Esophagus muscularis mucosa (tissue), 4 donors: Measurements from ENCODE around the gene PSENEN. TPM values are rescaled to one million over a fixed set of nuclear protein-coding genes. Genes with fewer than 3 reads are reported as not detected.

Experiments used
- DNase-seq: peaks from one replicate; pipeline ENCODE4 v3.0.0-alpha.2; 2017; ENCODE audit errors: extremely low spot score
- H3K27ac ChIP-seq, 4 donors: fragments of 200-600 bp; sonication (generic); replicated peaks in 1 of 4; 1 replicate in 3 of 4; 2 replicates in 1 of 4; pipeline ENCODE4 v1.5.1; 2016 to 2019; ENCODE audit warnings: mild to moderate bottlenecking in 1 of 4
- H3K27me3 ChIP-seq, 4 donors: fragments of 200-600 bp; sonication (generic); one replicate each; pipeline versions ENCODE4 v1.5.1 to v1.6.0; 2016 to 2019
- H3K36me3 ChIP-seq, 4 donors: fragments of 200-600 bp; sonication (generic); one replicate each; pipeline ENCODE4 v1.5.1; 2016 to 2019
- H3K4me1 ChIP-seq, 4 donors: fragments of 200-600 bp; sonication (generic); one replicate each; pipeline ENCODE4 v1.5.1; 2016 to 2019
- H3K4me3 ChIP-seq, 4 donors: fragments of 200-600 bp; sonication (generic); 1 replicate in 2 of 4; 2 replicates in 2 of 4; pipeline ENCODE4 v1.5.1; 2016 to 2019; ENCODE audit warnings: mild to moderate bottlenecking in 4 of 4, moderate library complexity in 1 of 4
- H3K9me3 ChIP-seq, 4 donors: fragments of 200-600 bp; sonication (generic); 1 replicate in 3 of 4; 2 replicates in 1 of 4; pipeline ENCODE4 v1.5.1; 2016 to 2019
- EP300 ChIP-seq: sonication (generic); formaldehyde crosslinking; IDR thresholded peaks from one replicate; pipeline ENCODE4 v1.6.1; 2017; ENCODE audit warnings: antibody characterized with exemption
- POLR2A ChIP-seq: fragments of 450-650 bp; IDR thresholded peaks from one replicate; pipeline ENCODE4 v1.6.1; 2017; ENCODE audit warnings: antibody characterized with exemption, moderate library complexity, mild to moderate bottlenecking, low read depth
- POLR2AphosphoS5 ChIP-seq, 2 donors: sonication (generic); formaldehyde crosslinking; IDR thresholded peaks; one replicate each; pipeline ENCODE4 v1.6.1; 2017; ENCODE audit warnings: antibody characterized with exemption in 2 of 2
- WGBS: methylation state at CpG from one replicate; pipeline ENCODE4 v1.1.5; 2018; 5-methylcytosine and 5-hydroxymethylcytosine counted together
- intact Hi-C: fragments of 100-400 bp; cut with DNase I; formaldehyde crosslinking; loops from one replicate; pipeline ENCODE4 v1.15.1; 2023
- total RNA-seq, 4 donors: library from RNA; depleted of rRNA; stranded (reverse); fragments of >200 nt; gene quantifications; one replicate each; pipeline versions ENCODE4 v1.1.0 to v1.2.1, GENCODE V29; 2016
- TF ChIP-seq, protein P1 (sequence below), 3 experiments: fragments of 200-600 bp in 2 of 3; fragments of 450-650 bp in 1 of 3; sonication (generic) in 2 of 3; IDR thresholded peaks; one replicate each; pipeline ENCODE4 v1.5.1; 2017 to 2019; ENCODE audit warnings: antibody characterized with exemption in 3 of 3, mild to moderate bottlenecking in 2 of 3, moderate library complexity in 1 of 3

Gene PSENEN
- total RNA-seq, 4 donors from 2014 or later = 27.4 to 48.7 (median 33.8) TPM

DNA sequence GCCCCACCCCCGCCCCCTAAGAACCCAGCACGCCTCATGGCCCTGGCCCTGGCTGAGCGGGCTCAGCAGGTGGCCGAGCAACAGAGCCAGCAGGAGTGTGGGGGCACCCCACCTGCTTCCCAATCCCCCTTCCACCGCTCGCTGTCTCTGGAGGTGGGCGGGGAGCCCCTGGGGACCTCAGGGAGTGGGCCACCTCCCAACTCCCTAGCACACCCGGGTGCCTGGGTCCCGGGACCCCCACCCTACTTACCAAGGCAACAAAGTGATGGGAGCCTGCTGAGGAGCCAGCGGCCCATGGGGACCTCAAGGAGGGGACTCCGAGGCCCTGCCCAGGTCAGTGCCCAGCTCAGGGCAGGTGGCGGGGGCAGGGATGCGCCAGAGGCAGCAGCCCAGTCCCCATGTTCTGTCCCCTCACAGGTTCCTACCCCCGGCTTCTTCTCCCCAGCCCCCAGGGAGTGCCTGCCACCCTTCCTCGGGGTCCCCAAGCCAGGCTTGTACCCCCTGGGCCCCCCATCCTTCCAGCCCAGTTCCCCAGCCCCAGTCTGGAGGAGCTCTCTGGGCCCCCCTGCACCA lies 41.9 kb downstream of the PSENEN start:
- TF ChIP-seq POLR2A (no peak), EP300 (no peak), POLR2AphosphoS5 (IDR thresholded peaks at IDR 0.05) (no peak)
- TF ChIP-seq, protein P1, sequence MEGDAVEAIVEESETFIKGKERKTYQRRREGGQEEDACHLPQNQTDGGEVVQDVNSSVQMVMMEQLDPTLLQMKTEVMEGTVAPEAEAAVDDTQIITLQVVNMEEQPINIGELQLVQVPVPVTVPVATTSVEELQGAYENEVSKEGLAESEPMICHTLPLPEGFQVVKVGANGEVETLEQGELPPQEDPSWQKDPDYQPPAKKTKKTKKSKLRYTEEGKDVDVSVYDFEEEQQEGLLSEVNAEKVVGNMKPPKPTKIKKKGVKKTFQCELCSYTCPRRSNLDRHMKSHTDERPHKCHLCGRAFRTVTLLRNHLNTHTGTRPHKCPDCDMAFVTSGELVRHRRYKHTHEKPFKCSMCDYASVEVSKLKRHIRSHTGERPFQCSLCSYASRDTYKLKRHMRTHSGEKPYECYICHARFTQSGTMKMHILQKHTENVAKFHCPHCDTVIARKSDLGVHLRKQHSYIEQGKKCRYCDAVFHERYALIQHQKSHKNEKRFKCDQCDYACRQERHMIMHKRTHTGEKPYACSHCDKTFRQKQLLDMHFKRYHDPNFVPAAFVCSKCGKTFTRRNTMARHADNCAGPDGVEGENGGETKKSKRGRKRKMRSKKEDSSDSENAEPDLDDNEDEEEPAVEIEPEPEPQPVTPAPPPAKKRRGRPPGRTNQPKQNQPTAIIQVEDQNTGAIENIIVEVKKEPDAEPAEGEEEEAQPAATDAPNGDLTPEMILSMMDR (IDR thresholded peaks at IDR 0.05) = no peak
- Histone ChIP-seq H3K27me3 (peaks cover 0 to 10% (median 0%) of the 10 kb centered on the region in 4 donors), H3K27ac (no peak overlapping the region), H3K4me1 (no peaks in the 10 kb centered on the region), H3K4me3 (no peak overlapping the region), H3K36me3 (peaks cover 0 to 45% (median 17%) of the 10 kb centered on the region in 4 donors), H3K9me3 (no peaks in the 10 kb centered on the region)
- no peak for DNase-seq
- 89% methylated on average over 12 of the region's 15 CpGs for WGBS
- intact Hi-C loops = loop anchor here (10.0 kb wide), 1 partner anchor 67 kb away; the partner anchor contains the start of genes KIRREL2 and NPHS1

DNA sequence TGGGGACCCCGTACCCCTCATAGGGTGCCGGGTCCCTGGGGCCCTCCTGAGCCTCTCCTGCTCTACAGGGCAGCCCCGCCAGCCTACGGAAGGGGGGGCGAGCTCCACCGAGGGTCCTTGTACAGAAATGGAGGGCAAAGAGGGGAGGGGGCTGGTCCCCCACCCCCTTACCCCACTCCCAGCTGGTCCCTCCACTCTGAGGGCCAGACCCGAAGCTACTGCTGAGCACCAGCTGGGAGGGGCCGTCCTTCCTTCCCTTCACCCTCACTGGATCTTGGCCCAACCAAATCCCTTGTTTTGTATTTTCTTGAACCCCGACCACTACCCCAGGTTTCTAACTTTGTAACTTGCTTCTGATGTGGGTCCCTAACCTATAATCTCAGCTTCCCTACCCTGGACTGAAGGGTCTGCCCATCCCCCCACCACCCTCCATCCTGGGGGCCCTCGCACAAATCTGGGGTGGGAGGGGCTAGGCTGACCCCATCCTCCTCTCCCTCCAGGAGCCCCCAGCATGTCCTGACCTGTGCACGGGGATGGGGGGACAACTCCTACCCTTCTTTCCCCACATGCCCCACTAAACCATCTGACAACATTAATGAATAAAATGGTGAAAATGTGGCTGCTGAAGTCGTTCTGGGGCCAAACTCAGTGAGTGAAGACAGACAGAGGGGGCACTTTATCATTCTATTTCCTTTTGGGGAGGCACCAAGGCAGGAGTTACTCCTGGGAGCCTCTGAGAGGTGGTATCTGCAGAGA lies 42.9 kb downstream of the PSENEN start:
- H3K36me3 ChIP-seq = peaks cover 0 to 35% (median 13%) of the 10 kb centered on the region in 4 donors
- intact Hi-C loops = loop anchor here (10.0 kb wide), 1 partner anchor 66 kb away; the partner anchor contains the start of genes KIRREL2 and NPHS1

DNA sequence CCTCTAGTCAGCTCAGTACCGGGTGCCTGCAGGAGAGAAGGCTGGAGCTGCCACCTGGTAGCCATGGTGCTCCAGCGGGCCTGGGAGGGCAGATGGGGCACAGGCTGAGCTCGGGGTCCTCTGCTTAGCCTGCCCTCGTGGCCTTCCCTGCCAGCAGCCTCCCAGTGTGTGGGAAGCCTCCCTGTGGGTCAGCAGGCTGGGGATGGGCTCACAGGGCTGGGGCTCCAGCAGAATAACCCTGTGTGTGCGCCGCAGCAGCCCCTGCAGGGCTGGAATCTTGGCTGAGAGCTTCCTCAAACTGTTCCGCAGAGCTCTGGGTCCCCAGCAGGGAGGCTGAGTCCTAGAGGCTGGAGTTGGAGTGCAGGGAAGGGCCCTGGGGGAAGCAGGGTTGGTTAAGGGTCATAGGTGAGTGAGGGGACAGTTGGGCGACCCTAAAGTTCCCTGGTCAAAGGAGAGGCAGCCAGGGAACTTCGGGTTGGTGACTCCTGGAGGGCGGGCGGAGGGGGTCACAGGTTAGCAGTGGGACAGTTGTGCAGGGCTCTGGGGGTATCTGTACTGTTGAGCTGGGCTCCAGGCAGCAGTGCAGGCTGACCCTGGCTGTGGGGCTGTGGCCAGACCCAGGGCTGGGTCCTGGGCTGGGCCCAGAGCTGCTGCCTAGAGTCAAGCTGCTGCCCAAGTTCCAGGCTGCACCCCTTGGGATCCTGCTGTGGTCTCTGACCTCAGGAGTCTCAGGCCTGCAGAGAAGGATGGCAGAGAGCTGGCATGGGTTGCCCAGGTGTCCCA lies 43.9 kb downstream of the PSENEN start:
- Histone ChIP-seq H3K27me3 (peaks cover 0 to 15% (median 0%) of the 10 kb centered on the region in 4 donors), H3K4me1 (no peaks in the 10 kb centered on the region), H3K9me3 (no peaks in the 10 kb centered on the region), H3K36me3 (peaks cover 0 to 25% (median 9%) of the 10 kb centered on the region in 4 donors), H3K27ac (no peak overlapping the region), H3K4me3 (no peak overlapping the region)
- intact Hi-C loops = loop anchor here (10.0 kb wide), 1 partner anchor 65 kb away; the partner anchor contains the start of genes KIRREL2 and NPHS1
- WGBS = 83% methylated on average over 4 of the region's 11 CpGs
- TF ChIP-seq, protein P1 (IDR thresholded peaks at IDR 0.05) = no peak
- TF ChIP-seq POLR2A (no peak), POLR2AphosphoS5 (IDR thresholded peaks at IDR 0.05) (no peak), EP300 (no peak)
- DNase-seq = no peak

More for the DNA sequence above, 42.9 kb downstream of the PSENEN start:
- TF ChIP-seq POLR2AphosphoS5 (IDR thresholded peaks at IDR 0.05) = no peak
- TF ChIP-seq EP300 = no peak
- no peak for TF ChIP-seq POLR2A
- TF ChIP-seq, protein P1 (IDR thresholded peaks at IDR 0.05) = no peak
- Histone ChIP-seq H3K27ac (no peak overlapping the region), H3K4me3 (no peak overlapping the region), H3K27me3 (peaks cover 0 to 15% (median 0%) of the 10 kb centered on the region in 4 donors), H3K4me1 (no peaks in the 10 kb centered on the region), H3K9me3 (no peaks in the 10 kb centered on the region)
- DNase-seq = no peak
- WGBS = 81% methylated on average over 12 of the region's 12 CpGs

DNA sequence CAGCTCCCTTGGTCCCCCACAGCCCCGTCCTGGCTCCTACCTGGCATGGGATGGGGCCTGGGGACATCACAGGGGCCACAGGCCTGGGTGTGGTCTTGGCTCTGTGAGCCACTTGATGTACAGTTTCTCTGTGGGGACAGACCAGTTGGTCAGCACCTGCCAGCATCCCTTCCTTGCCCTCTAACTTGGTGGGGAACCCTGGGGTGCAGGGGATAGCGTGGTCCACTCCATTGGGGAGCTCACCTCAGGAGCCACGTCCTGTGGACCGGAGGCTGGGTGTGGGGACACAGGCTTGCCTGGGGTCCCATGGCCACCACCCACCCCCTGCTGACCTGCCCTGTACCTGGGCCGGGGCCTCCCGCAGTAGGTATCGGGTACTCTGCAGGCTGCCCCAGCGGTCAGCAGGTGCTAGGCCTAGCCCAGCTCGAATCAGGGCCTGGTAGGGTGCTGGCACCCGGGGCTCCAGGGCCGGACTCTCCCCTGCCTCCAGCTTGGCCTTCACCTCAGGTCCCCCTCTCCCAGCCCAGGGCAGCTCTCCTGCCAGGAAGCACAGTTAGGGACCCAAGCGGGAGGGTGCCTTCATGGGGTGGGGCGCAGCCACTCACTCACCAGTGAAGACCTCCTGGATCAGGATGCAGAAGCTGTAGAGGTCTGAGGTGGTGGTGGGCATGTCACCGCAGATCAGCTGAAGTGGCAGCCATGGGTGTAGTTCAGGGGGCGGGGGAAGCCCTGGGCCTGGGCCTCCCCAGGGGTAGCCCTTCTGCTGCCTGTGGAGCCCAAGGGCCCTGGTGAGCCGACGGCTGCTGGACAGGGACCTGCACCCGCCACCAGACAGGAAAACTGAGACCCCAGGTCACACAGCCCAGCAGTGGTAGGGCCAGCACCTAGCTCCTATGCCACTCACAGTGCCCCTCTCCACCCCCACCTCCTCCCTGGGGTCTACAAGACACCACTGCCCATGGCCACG lies 44.8 kb downstream of the PSENEN start:
- Histone ChIP-seq H3K4me1 (no peaks in the 10 kb centered on the region), H3K27ac (no peak overlapping the region), H3K36me3 (peaks cover 0 to 17% (median 6%) of the 10 kb centered on the region in 4 donors), H3K4me3 (no peak overlapping the region), H3K27me3 (peaks cover 0 to 17% (median 0%) of the 10 kb centered on the region in 4 donors), H3K9me3 (no peaks in the 10 kb centered on the region)
- 77% methylated on average over 9 of the region's 19 CpGs for WGBS
- intact Hi-C loops = loop anchor here (10.0 kb wide), 1 partner anchor 65 kb away; the partner anchor contains the start of genes KIRREL2 and NPHS1
- TF ChIP-seq POLR2A (no peak), POLR2AphosphoS5 (IDR thresholded peaks at IDR 0.05) (no peak), EP300 (no peak)
- TF ChIP-seq, protein P1 (IDR thresholded peaks at IDR 0.05) = no peak
- no peak for DNase-seq
